ENCODE data around the gene LRATD1. TPM values are rescaled to one million over a fixed set of nuclear protein-coding genes. Genes with fewer than 3 reads are reported as not detected.

LRATD1 gene
- total and polyA plus RNA-seq, 9 of the 15 experiments (the other 6 are each of a cell fraction or from before 2014, with no cell fraction given): 0.36 to 6.5 (median 2.8) TPM

- no peak overlapping the region for H3K4me2 ChIP-seq (ENCODE audit: insufficient read depth, low read length)
- CTCF ChIA-PET (ENCODE audit: low intra/inter-chr PET ratio): interaction anchor here (0.6 kb wide), 1 partner anchor 8 kb away, joined by 3 read pairs; no protein-coding TSS in a partner anchor
- H3K9me3 ChIP-seq (replicated peaks; ENCODE audit: control insufficient read depth, insufficient read depth, low read depth, low read length): no peaks in the 10 kb centered on the region
- WGBS (ENCODE audit: insufficient coverage, low coverage, missing lambda C conversion rate): 0% methylated on average over 1 of the region's 1 CpG
- no peak overlapping the region for H3K4me3 ChIP-seq
- DNase-seq (ENCODE audit: extremely low read depth in 1 of 4, low spot score in 3 of 4) (no peak), FAIRE-seq (no peak), ATAC-seq (no peak)
- no peaks in the 10 kb centered on the region for H4K20me1 ChIP-seq (replicated peaks; ENCODE audit: control insufficient read depth, insufficient read depth, low read length)
- BruUV-seq (replicated peaks): no TSS peak
- in situ Hi-C loops (cut with MboI): no loop called here
- H3K4me1 ChIP-seq (replicated peaks in 1 of 2; ENCODE audit: control insufficient read depth in 2 of 2, insufficient read depth in 2 of 2, low read length in 2 of 2): no peaks in the 10 kb centered on the region
- no peak overlapping the region for H3K9ac ChIP-seq (ENCODE audit: insufficient read depth in 1 of 2, low read depth in 2 of 2, low read length in 2 of 2)
- POLR2A ChIA-PET: no interaction called here
- no peak overlapping the region for H3K27ac ChIP-seq (ENCODE audit: extremely low read depth, low read depth, low read length)
- H3K36me3 ChIP-seq (ENCODE audit: control insufficient read depth, insufficient read depth, low read length): no peaks in the 10 kb centered on the region
- intact Hi-C loops (cut with micrococcal nuclease): no loop called here
- H3K79me2 ChIP-seq (ENCODE audit: control insufficient read depth, insufficient read depth, low read length): no peaks in the 10 kb centered on the region
- no peaks in the 10 kb centered on the region for H3K27me3 ChIP-seq (ENCODE audit: control insufficient read depth in 2 of 2, insufficient read depth in 2 of 2, low read length in 2 of 2)
- H3K9me1 ChIP-seq (ENCODE audit: control insufficient read depth, insufficient read depth, low read length): no peaks in the 10 kb centered on the region
- no peak overlapping the region for H2AFZ ChIP-seq (ENCODE audit: low read depth, low read length)
- no peak for TF ChIP-seq HNRNPK (IDR thresholded peaks at IDR 0.05; ENCODE audit: low read depth, low read length, poor library complexity, severe bottlenecking)
- 0 out of 2 replicates have a peak, but pooled peaks have one; percentile 36 for TF ChIP-seq MIER1 (IDR thresholded peaks at IDR 0.05; ENCODE audit: low read depth)
- TF ChIP-seq REST (IDR thresholded peaks at IDR 0.05; ENCODE audit: borderline replicate concordance): peak; percentile 78
- TF ChIP-seq REST (CRISPR knock-in tag; IDR thresholded peaks at IDR 0.05; ENCODE audit: low read depth): no peak
These were observed 44.5 kb downstream of the LRATD1 start for GRCh38 chr2:14677039-14677438.

Data from K562 (cell line).